Mesenteric fat pad (tissue), 1 donor: ENCODE data around the gene RSPH3. TPM values are rescaled to one million over a fixed set of nuclear protein-coding genes. Genes with fewer than 3 reads are reported as not detected.
"Not testable (repeated sequence)": the region's sequence is repeated elsewhere in the genome, so short reads cannot be mapped to it uniquely, and the experiment has no call there.

ENCODE experiments used
- DNase-seq: peaks from one replicate; pipeline ENCODE4 v3.0.0-alpha.2; 2020; ENCODE audit warnings: low spot score
- long read RNA-seq: library from polyadenylated mRNA; unstranded; transcript quantifications from one replicate; pipeline ENCODE4 v2.0.0, GENCODE V29; 2020
- total RNA-seq: library from RNA; stranded (reverse); fragmentation: NEBNext Ultra II Directional; extraction: Animal tissue kit (Norgen Biotek cat#: 25700); gene quantifications from one replicate; pipeline ENCODE4 v1.2.1, GENCODE V29; 2021
- donor health status: DM: yes; HTN: yes; CAD: no.

The RSPH3 gene
- 6.7 TPM for total RNA-seq
- long read RNA-seq, full-length matches to known transcripts, result 15 of 23 reads
- long read RNA-seq, partial matches to known transcripts, result 1 of 23 reads
- long read RNA-seq, other reads (novel, unspliced or antisense), result 7 of 23 reads

GRCh38 chr6:158999666-159000403 is at the start of gene RSPH3:
TSS of gene RSPH3 (minus strand) at chr6:159000202. CDS start at chr6:158999550, 652 bp downstream.
- peak; percentile 95 for DNase-seq

GRCh38 chr6:159047891-159048685 is 48.1 kb upstream of the RSPH3 start:
- DNase-seq, result no peak

- no peak for DNase-seq
These were observed 45.8 kb upstream of the RSPH3 start for GRCh38 chr6:159045801-159046200.

GRCh38 chr6:159044899-159045727 is 45.1 kb upstream of the RSPH3 start, which contains the start of gene TAGAP:
TSS of gene TAGAP (minus strand) at chr6:159044991. CDS start at chr6:159044146, 845 bp downstream.
- no peak for DNase-seq

- DNase-seq, result no peak
These were observed 43.9 kb upstream of the RSPH3 start for GRCh38 chr6:159043947-159044346.

GRCh38 chr6:159043251-159043650 is 43.2 kb upstream of the RSPH3 start:
- DNase-seq, result no peak

- DNase-seq, result no peak
These were observed 42.8 kb upstream of the RSPH3 start for GRCh38 chr6:159042826-159043181.

- DNase-seq, result no peak
These were observed 42.2 kb upstream of the RSPH3 start for GRCh38 chr6:159042003-159042825.

- DNase-seq, result no peak
These were observed 41.2 kb upstream of the RSPH3 start for GRCh38 chr6:159041181-159041580.

GRCh38 chr6:159039885-159040258 is 39.9 kb upstream of the RSPH3 start:
- no peak for DNase-seq

GRCh38 chr6:159038914-159039884 is 39.2 kb upstream of the RSPH3 start:
- DNase-seq, result no peak

- not testable (repeated sequence) for DNase-seq
These were observed 38.3 kb upstream of the RSPH3 start for GRCh38 chr6:159038318-159038717.

GRCh38 chr6:159037756-159038290 is 37.8 kb upstream of the RSPH3 start:
- DNase-seq, result no peak

- no peak for DNase-seq
These were observed 36.7 kb upstream of the RSPH3 start for GRCh38 chr6:159036673-159037072.

GRCh38 chr6:159035891-159036290 is 35.9 kb upstream of the RSPH3 start:
- DNase-seq, result no peak

GRCh38 chr6:159033160-159034049 is 33.4 kb upstream of the RSPH3 start:
- DNase-seq, result no peak

GRCh38 chr6:159031846-159032245 is 31.8 kb upstream of the RSPH3 start:
- DNase-seq, result no peak

GRCh38 chr6:159030168-159030567 is 30.2 kb upstream of the RSPH3 start:
- no peak for DNase-seq
